Measurements from ENCODE around the gene PRKN. TPM values are rescaled to one million over a fixed set of nuclear protein-coding genes. Genes with fewer than 3 reads are reported as not detected.

The PRKN gene
- polyA plus RNA-seq, 1 experiment: 0.71 TPM

GRCh38 chr6:162140251-162140852 is 587.2 kb downstream of the PRKN start:
- CTCF ChIA-PET: no interaction called here
- TF ChIP-seq, protein P1, sequence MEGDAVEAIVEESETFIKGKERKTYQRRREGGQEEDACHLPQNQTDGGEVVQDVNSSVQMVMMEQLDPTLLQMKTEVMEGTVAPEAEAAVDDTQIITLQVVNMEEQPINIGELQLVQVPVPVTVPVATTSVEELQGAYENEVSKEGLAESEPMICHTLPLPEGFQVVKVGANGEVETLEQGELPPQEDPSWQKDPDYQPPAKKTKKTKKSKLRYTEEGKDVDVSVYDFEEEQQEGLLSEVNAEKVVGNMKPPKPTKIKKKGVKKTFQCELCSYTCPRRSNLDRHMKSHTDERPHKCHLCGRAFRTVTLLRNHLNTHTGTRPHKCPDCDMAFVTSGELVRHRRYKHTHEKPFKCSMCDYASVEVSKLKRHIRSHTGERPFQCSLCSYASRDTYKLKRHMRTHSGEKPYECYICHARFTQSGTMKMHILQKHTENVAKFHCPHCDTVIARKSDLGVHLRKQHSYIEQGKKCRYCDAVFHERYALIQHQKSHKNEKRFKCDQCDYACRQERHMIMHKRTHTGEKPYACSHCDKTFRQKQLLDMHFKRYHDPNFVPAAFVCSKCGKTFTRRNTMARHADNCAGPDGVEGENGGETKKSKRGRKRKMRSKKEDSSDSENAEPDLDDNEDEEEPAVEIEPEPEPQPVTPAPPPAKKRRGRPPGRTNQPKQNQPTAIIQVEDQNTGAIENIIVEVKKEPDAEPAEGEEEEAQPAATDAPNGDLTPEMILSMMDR (IDR thresholded peaks at IDR 0.05; ENCODE audit: insufficient read depth, low read depth, low read length): no peak
- POLR2A ChIA-PET: no interaction called here
- H3K27me3 ChIP-seq (ENCODE audit: control insufficient read depth, insufficient read depth, low read length): no peaks in the 10 kb centered on the region
- H3K4me3 ChIP-seq (ENCODE audit: low read depth, low read length): no peak overlapping the region
- no peak for DNase-seq (ENCODE audit: low read depth)
- H3K36me3 ChIP-seq (ENCODE audit: control insufficient read depth, insufficient read depth, low read length): no peaks in the 10 kb centered on the region

DNA sequence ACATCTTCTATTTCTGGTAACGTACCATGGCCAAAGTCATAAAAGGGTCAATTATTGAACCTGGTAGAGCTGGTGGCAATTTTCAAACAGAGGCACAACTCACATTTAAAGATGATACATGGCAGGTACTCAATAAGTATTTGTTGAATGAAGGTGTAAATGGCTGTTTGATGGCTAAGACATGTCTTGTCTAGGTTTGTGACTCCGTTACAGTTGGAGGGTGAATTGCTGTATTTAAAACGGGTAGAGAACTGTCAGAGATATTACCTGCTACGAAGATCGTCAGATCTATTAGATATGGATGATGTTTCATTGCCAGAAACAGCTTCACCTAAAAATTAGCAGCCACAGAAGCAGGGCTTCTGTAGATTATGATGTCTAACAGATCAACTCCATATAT is 601.9 kb downstream of the PRKN start:
- TF ChIP-seq, protein P1 (IDR thresholded peaks at IDR 0.05; ENCODE audit: insufficient read depth, low read depth, low read length): no peak
- POLR2A ChIA-PET: no interaction called here
- no peak for DNase-seq (ENCODE audit: low read depth)
- CTCF ChIA-PET: no interaction called here
- H3K27me3 ChIP-seq (ENCODE audit: control insufficient read depth, insufficient read depth, low read length): no peaks in the 10 kb centered on the region
- H3K36me3 ChIP-seq (ENCODE audit: control insufficient read depth, insufficient read depth, low read length): no peaks in the 10 kb centered on the region
- no peak overlapping the region for H3K4me3 ChIP-seq (ENCODE audit: low read depth, low read length)

DNA sequence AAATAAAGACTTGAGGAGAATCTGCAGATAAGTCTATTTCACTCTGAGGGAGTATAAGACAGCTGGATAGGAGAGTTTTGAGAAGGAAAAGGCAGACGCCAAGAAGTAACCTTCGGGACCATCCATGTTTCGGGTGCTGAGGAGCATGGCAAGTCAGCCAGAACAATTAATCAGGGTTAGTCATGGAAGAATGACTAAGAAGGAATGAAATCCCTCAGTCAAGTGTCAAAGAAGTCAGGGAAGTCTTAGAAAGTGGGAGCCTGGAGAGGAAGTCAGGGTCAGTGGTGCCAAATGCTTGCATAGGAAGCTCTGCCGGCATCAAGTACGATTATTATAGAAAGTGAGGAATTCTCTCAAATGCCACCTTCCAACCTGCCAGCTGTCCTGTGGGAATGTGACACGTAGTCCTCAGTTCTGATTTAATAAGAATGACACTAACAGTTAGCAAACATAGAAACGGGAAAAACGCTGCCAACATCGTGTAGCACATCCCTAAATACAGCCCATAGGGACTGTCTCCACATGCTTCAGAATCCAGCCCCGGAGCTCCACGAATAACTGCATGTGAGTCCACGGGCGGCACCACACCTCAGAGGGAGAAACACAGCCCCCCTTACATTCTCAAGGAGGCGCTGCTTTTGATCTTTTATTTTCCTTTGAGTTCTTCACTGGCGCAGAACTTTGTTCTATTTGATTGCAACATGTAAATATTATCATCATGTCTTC is 602.7 kb downstream of the PRKN start:
- CTCF ChIA-PET: no interaction called here
- DNase-seq (ENCODE audit: low read depth): no peak
- POLR2A ChIA-PET: no interaction called here
- no peaks in the 10 kb centered on the region for H3K36me3 ChIP-seq (ENCODE audit: control insufficient read depth, insufficient read depth, low read length)
- H3K4me3 ChIP-seq (ENCODE audit: low read depth, low read length): no peak overlapping the region
- TF ChIP-seq, protein P1 (IDR thresholded peaks at IDR 0.05; ENCODE audit: insufficient read depth, low read depth, low read length): no peak
- H3K27me3 ChIP-seq (ENCODE audit: control insufficient read depth, insufficient read depth, low read length): no peaks in the 10 kb centered on the region

- Histone ChIP-seq H3K36me3 (ENCODE audit: control insufficient read depth, insufficient read depth, low read length) (no peaks in the 10 kb centered on the region), H3K4me3 (ENCODE audit: low read depth, low read length) (no peak overlapping the region), H3K27me3 (ENCODE audit: control insufficient read depth, insufficient read depth, low read length) (no peaks in the 10 kb centered on the region)
- ChIA-PET POLR2A (no interaction called here), CTCF (no interaction called here)
- DNase-seq (ENCODE audit: low read depth): no peak
- TF ChIP-seq, protein P1 (IDR thresholded peaks at IDR 0.05; ENCODE audit: insufficient read depth, low read depth, low read length): no peak
These were observed 603.8 kb downstream of the PRKN start for GRCh38 chr6:162123797-162124196.

GRCh38 chr6:162119341-162119740 is 608.2 kb downstream of the PRKN start:
- POLR2A ChIA-PET: no interaction called here
- DNase-seq (ENCODE audit: low read depth): no peak
- no peaks in the 10 kb centered on the region for H3K27me3 ChIP-seq (ENCODE audit: control insufficient read depth, insufficient read depth, low read length)
- TF ChIP-seq, protein P1 (IDR thresholded peaks at IDR 0.05; ENCODE audit: insufficient read depth, low read depth, low read length): no peak
- CTCF ChIA-PET: no interaction called here
- H3K4me3 ChIP-seq (ENCODE audit: low read depth, low read length): no peak overlapping the region
- H3K36me3 ChIP-seq (ENCODE audit: control insufficient read depth, insufficient read depth, low read length): no peaks in the 10 kb centered on the region
